NOMO-1 treated with dmso at 0.1 percent for 144 hours (cell line): ENCODE results near the gene SLC66A2.

ENCODE experiments used
- DNase-seq: peaks from one replicate; lab custom pipeline; 2025; ENCODE audit not compliant: unreplicated experiment; lab: John Stamatoyannopoulos, UW

The SLC66A2 gene

GRCh38 chr18:79852561-79853302 is 98.7 kb downstream of the SLC66A2 start:
- no peak for DNase-seq
